Gastroesophageal sphincter (tissue), 3 donors: Measurements from ENCODE around the gene COL4A2.
"Not testable (repeated sequence)": the region's sequence is repeated elsewhere in the genome, so short reads cannot be mapped to it uniquely, and the experiment has no call there.

Experiments used
- CTCF ChIP-seq, 4 experiments: fragments of 200-600 bp in 2 of 4; fragments of 450-650 bp in 2 of 4; sonication (generic) in 1 of 4; IDR thresholded peaks; one replicate each; pipeline ENCODE4 v1.5.1; 2017 to 2019; ENCODE audit warnings: antibody characterized with exemption in 4 of 4, mild to moderate bottlenecking in 2 of 4, moderate library complexity in 2 of 4
- EP300 ChIP-seq: sonication (generic); formaldehyde crosslinking; IDR thresholded peaks from one replicate; pipeline ENCODE4 v1.6.1; 2017; ENCODE audit warnings: antibody characterized with exemption, mild to moderate bottlenecking
- POLR2A ChIP-seq, 2 donors: fragments of 450-650 bp; IDR thresholded peaks; one replicate each; pipeline ENCODE4 v1.6.1; 2017; ENCODE audit warnings: antibody characterized with exemption in 2 of 2, mild to moderate bottlenecking in 2 of 2, moderate library complexity in 1 of 2
- POLR2AphosphoS5 ChIP-seq: sonication (generic); formaldehyde crosslinking; IDR thresholded peaks from one replicate; pipeline ENCODE4 v1.6.1; 2017; ENCODE audit warnings: antibody characterized with exemption

- not testable (repeated sequence) for TF ChIP-seq POLR2A (IDR thresholded peaks at IDR 0.05); EP300; CTCF (IDR thresholded peaks at IDR 0.05); POLR2AphosphoS5
Measured at GRCh38 chr13:110532258-110532657, 225.2 kb downstream of the COL4A2 start.
